Measurements from ENCODE around the gene BICD1. TPM values are rescaled to one million over a fixed set of nuclear protein-coding genes. Genes with fewer than 3 reads are reported as not detected.

Gene BICD1
- total RNA-seq, 1 donor from 2014 or later: 38.6 TPM

DNA sequence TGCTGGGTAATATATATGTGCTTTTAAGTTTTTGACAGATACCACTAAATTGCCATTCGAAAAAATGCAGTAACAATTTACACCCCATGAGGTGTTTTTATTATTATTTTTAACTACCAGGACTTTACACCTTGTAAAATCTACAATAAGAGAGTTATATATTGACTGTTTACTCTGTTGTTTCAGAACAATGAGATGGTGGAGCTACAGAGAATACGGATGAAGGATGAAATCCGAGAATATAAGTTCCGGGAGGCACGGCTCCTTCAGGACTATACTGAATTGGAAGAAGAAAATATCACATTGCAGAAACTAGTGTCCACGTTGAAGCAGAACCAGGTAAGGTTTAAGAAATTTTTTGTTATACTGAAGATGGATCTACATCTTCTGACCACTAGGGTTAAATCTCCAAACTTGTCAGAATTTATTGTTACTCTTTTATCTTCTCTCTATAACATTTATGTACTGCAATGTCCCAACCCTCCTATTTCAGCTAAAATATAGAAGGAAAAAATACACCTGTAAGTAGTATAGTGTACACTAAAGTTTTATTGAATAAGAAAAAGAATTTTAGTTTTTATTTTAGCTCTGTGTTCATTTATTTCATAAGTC is 187.3 kb downstream of the BICD1 start:
- Mint-ChIP-seq H3K4me1 (peaks cover 14% of the 10 kb centered on the region), H3K4me3 (no peak overlapping the region), H3K36me3 (peaks cover 3% of the 10 kb centered on the region), H3K9me3 (peaks cover 2% of the 10 kb centered on the region), H3K27me3 (ENCODE audit: low read depth) (no peaks in the 10 kb centered on the region), H3K27ac (no peak overlapping the region)
- TF ChIP-seq, protein P1, sequence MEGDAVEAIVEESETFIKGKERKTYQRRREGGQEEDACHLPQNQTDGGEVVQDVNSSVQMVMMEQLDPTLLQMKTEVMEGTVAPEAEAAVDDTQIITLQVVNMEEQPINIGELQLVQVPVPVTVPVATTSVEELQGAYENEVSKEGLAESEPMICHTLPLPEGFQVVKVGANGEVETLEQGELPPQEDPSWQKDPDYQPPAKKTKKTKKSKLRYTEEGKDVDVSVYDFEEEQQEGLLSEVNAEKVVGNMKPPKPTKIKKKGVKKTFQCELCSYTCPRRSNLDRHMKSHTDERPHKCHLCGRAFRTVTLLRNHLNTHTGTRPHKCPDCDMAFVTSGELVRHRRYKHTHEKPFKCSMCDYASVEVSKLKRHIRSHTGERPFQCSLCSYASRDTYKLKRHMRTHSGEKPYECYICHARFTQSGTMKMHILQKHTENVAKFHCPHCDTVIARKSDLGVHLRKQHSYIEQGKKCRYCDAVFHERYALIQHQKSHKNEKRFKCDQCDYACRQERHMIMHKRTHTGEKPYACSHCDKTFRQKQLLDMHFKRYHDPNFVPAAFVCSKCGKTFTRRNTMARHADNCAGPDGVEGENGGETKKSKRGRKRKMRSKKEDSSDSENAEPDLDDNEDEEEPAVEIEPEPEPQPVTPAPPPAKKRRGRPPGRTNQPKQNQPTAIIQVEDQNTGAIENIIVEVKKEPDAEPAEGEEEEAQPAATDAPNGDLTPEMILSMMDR (IDR thresholded peaks at IDR 0.05; ENCODE audit: unreplicated experiment): peak; percentile 53
- DNase-seq (ENCODE audit: low spot score in 2 of 2, unreplicated experiment in 2 of 2): no peak

DNA sequence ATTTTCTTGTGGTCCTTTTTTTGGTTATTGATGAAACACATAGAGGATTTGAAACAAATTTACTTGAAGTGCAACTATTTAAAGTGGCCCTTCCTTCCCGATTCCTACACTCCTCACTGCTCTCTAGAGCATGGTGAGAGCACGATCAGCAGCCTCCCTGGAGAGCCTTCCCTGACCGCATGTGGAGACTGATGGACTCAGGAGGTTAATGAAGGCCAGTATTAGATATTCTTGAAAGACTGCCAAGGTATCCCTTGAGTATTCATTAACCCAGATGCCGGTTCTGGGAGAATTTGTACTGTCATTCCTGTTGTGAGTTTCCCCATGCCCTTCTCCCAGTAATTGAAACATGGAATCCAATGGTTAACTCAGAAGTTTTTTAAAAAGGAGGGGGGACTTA is 189.9 kb downstream of the BICD1 start:
- H3K27me3 Mint-ChIP-seq (ENCODE audit: low read depth): no peaks in the 10 kb centered on the region
- H3K4me3 Mint-ChIP-seq: no peak overlapping the region
- DNase-seq (ENCODE audit: low spot score in 2 of 2, unreplicated experiment in 2 of 2): no peak
- H3K4me1 Mint-ChIP-seq: no peaks in the 10 kb centered on the region
- TF ChIP-seq, protein P1 (IDR thresholded peaks at IDR 0.05; ENCODE audit: unreplicated experiment): no peak
- peaks cover 7% of the 10 kb centered on the region for H3K36me3 Mint-ChIP-seq
- H3K9me3 Mint-ChIP-seq: no peaks in the 10 kb centered on the region
- no peak overlapping the region for H3K27ac Mint-ChIP-seq

DNA sequence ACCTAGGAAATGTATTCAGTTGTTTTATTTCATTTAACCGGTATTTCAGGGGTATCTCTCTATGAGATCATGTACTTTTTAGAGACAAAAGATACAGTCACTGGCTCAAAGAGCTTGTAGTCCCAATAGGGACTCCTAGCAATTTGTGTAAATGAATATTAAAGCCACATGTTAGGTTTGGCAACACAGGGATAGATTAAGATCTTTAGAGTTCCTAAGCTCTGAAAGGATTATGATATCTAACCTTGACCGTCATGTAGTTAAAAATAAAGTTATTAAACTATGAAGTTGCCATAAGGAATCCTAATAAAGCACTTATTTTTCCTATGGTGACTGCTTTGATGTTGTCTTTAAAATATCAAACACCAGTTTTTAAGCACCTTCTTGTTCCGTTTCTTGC is 192.3 kb downstream of the BICD1 start:
- Mint-ChIP-seq H3K4me3 (no peak overlapping the region), H3K9me3 (no peaks in the 10 kb centered on the region), H3K4me1 (no peaks in the 10 kb centered on the region), H3K27ac (no peak overlapping the region), H3K36me3 (peaks cover 9% of the 10 kb centered on the region), H3K27me3 (ENCODE audit: low read depth) (no peaks in the 10 kb centered on the region)
- no peak for DNase-seq (ENCODE audit: low spot score in 2 of 2, unreplicated experiment in 2 of 2)
- TF ChIP-seq, protein P1 (IDR thresholded peaks at IDR 0.05; ENCODE audit: unreplicated experiment): no peak

DNA sequence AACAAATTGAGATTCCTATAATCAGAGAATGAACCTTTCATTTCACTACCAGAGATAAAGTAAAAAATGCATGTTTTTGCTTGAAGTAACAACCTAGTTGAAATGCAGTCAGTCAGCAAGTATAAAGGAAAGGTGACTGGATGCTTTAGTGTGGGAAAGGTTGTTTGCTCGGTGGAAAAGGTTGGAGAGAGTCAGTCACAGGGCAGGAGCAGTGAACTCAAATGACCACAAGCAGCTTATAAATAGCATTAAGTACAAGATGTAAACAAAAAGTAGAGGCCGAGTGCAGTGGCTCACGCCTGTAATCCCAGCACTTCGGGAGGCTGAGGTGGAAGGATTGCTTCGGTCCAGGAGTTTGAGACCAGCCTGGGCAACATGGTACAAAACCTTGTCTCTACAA is 194.6 kb downstream of the BICD1 start:
- Mint-ChIP-seq H3K27me3 (ENCODE audit: low read depth) (no peaks in the 10 kb centered on the region), H3K9me3 (no peaks in the 10 kb centered on the region), H3K27ac (no peak overlapping the region), H3K4me3 (no peak overlapping the region), H3K4me1 (no peaks in the 10 kb centered on the region), H3K36me3 (peaks cover 14% of the 10 kb centered on the region)
- TF ChIP-seq, protein P1 (IDR thresholded peaks at IDR 0.05; ENCODE audit: unreplicated experiment): no peak
- DNase-seq (ENCODE audit: low spot score in 2 of 2, unreplicated experiment in 2 of 2): no peak

DNA sequence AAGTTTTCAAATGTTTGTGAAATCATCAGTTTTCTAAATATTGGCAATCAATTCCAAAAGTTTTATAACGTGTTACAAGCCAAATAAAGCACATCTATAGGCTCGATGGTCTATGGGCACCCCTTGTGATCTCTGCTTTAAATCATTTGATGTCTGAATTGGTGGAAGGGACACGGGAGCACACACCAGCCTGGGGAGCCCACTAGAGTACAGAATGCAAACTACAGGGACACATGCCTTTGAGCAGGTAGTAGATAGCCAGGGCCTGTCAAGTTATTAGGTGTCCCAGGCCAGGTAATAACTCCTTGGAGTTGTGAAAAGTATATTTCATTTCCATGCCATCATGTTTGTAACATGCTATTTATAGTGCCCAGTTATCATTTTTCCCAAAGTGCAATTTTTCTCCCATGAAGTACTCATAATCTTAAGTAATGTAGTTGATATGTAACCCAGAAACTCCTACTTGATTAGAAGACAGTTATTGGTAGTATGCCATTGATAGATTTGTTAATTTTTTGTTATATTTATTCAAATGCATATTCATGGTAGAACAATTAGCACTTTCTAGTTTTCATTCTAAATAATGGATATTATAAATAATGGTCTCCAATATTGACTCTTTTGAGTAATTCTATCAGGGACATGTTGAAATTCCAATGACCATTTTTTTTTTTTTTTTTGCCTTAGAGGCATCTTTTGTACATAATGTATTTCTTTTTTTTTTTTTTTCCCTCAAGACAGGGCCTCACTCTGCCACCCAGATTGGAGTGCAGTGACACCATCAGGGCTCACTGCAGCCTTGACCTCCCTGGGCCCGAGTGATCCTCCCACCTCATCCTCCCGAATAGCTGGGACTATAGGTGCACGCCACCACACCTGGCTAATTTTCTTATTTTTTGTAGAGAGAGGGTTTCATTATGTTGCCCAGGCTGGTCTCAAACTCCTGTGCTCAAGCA is 195.8 kb downstream of the BICD1 start:
- no peak overlapping the region for H3K4me3 Mint-ChIP-seq
- no peak for DNase-seq (ENCODE audit: low spot score in 2 of 2, unreplicated experiment in 2 of 2)
- H3K27me3 Mint-ChIP-seq (ENCODE audit: low read depth): no peaks in the 10 kb centered on the region

More for the DNA sequence above, 195.8 kb downstream of the BICD1 start:
- TF ChIP-seq, protein P1 (IDR thresholded peaks at IDR 0.05; ENCODE audit: unreplicated experiment): no peak
- Mint-ChIP-seq H3K9me3 (no peaks in the 10 kb centered on the region), H3K4me1 (peaks cover 3% of the 10 kb centered on the region), H3K36me3 (peaks cover 17% of the 10 kb centered on the region), H3K27ac (no peak overlapping the region)
